OCI-LY1 (cell line): ENCODE data around the gene PTPRE.

Experiments used
- H2AFZ ChIP-seq: fragments of 200-600 bp; sonication (generic), shearing (Covaris generic); 2 replicates; pipeline ENCODE4 v1.6.0; 2014; ENCODE audit warnings: antibody characterized with exemption, mild to moderate bottlenecking, low read length
- H3F3A ChIP-seq: fragments of 200-600 bp; sonication (generic), shearing (Covaris generic); 2 replicates; pipeline ENCODE4 v1.6.0; 2014; ENCODE audit warnings: mild to moderate bottlenecking, antibody characterized with exemption, low read length, moderate library complexity; ENCODE audit not compliant: insufficient read depth
- H3K27ac ChIP-seq: fragments of 200-600 bp; sonication (generic); 2 replicates; pipeline ENCODE4 v1.5.1; 2014; ENCODE audit warnings: low read length, mixed run types, mild to moderate bottlenecking, low read depth; ENCODE audit not compliant: poor library complexity, severe bottlenecking
- H3K27me3 ChIP-seq: fragments of 200-600 bp; sonication (generic); 2 replicates; pipeline ENCODE4 v1.6.0; 2014; ENCODE audit warnings: antibody characterized with exemption, mild to moderate bottlenecking, low read length, moderate library complexity; ENCODE audit not compliant: insufficient read depth
- H3K36me3 ChIP-seq: fragments of 200-600 bp; sonication (generic); 2 replicates; pipeline ENCODE4 v1.6.1; 2014; ENCODE audit warnings: mild to moderate bottlenecking, antibody characterized with exemption, low read length, moderate library complexity, mixed read lengths; ENCODE audit not compliant: insufficient read depth
- H3K4me1 ChIP-seq: fragments of 200-600 bp; sonication (generic); 2 replicates; pipeline ENCODE4 v1.5.1; 2014; ENCODE audit warnings: mild to moderate bottlenecking, low read length, moderate library complexity; ENCODE audit not compliant: insufficient read depth, severe bottlenecking
- H3K4me2 ChIP-seq: fragments of 200-600 bp; sonication (generic), shearing (Covaris generic); 2 replicates; pipeline ENCODE4 v1.6.1; 2014; ENCODE audit warnings: low read length
- H3K4me3 ChIP-seq: fragments of 200-600 bp; sonication (generic); 2 replicates; pipeline ENCODE4 v1.5.1; 2014; ENCODE audit warnings: low read length, low read depth, mild to moderate bottlenecking, mixed read lengths; ENCODE audit not compliant: poor library complexity, severe bottlenecking
- H3K79me2 ChIP-seq: fragments of 200-600 bp; shearing (Covaris generic); 2 replicates; pipeline ENCODE4 v1.6.1; 2016; ENCODE audit warnings: mixed run types, low read length, mixed read lengths; ENCODE audit not compliant: insufficient read depth
- H3K9ac ChIP-seq: fragments of 200-600 bp; sonication (generic), shearing (Covaris generic); 2 replicates; pipeline ENCODE4 v1.6.1; 2014; ENCODE audit warnings: mild to moderate bottlenecking, low read length, mixed read lengths
- H3K9me2 ChIP-seq: fragments of 200-600 bp; sonication (generic), shearing (Covaris generic); 2 replicates; pipeline ENCODE4 v1.6.1; 2014; ENCODE audit warnings: low read depth, mild to moderate bottlenecking, low read length, mixed read lengths
- H3K9me3 ChIP-seq: fragments of 200-600 bp; shearing (Covaris generic); 2 replicates; pipeline ENCODE4 v1.6.1; 2014; ENCODE audit warnings: low read length, mixed read lengths
- H4K20me1 ChIP-seq: fragments of 200-600 bp; sonication (generic), shearing (Covaris generic); 2 replicates; pipeline ENCODE4 v1.6.0; 2016; ENCODE audit warnings: mild to moderate bottlenecking, low read length; ENCODE audit not compliant: insufficient read depth
- CTCF ChIP-seq: fragments of 200-600 bp; sonication (generic), shearing (Covaris generic); IDR thresholded peaks from 2 replicates; pipeline ENCODE4 v1.5.1; 2017; ENCODE audit warnings: mild to moderate bottlenecking, antibody characterized with exemption, low read length, moderate library complexity, mixed read lengths
- EZH2 ChIP-seq: fragments of 200-600 bp; sonication (generic), shearing (Covaris generic); IDR thresholded peaks from 2 replicates; pipeline ENCODE4 v1.8.0; 2017; ENCODE audit warnings: borderline replicate concordance, mixed run types, mild to moderate bottlenecking, antibody characterized with exemption, low read length, moderate library complexity, mixed read lengths

The PTPRE gene

GRCh38 chr10:128102480-128103228 is 195.8 kb downstream of the PTPRE start:
- H4K20me1 ChIP-seq: no peaks in the 10 kb centered on the region
- H3K27me3 ChIP-seq: no peaks in the 10 kb centered on the region
- H3K9me3 ChIP-seq: no peaks in the 10 kb centered on the region
- H3K4me3 ChIP-seq: no peak overlapping the region
- H2AFZ ChIP-seq: no peak overlapping the region
- H3K79me2 ChIP-seq: no peaks in the 10 kb centered on the region
- no peak overlapping the region for H3K4me2 ChIP-seq
- peaks cover 100% of the 10 kb centered on the region for H3K36me3 ChIP-seq
- no peak overlapping the region for H3K9ac ChIP-seq
- H3F3A ChIP-seq: no peaks in the 10 kb centered on the region
- TF ChIP-seq CTCF: no peak
- H3K9me2 ChIP-seq: no peaks in the 10 kb centered on the region
- H3K27ac ChIP-seq: no peak overlapping the region
- H3K4me1 ChIP-seq: no peaks in the 10 kb centered on the region

- Histone ChIP-seq H3K36me3 (peaks cover 100% of the 10 kb centered on the region), H3K27ac (no peak overlapping the region)
Observed at GRCh38 chr10:128103229-128103714, 196.4 kb downstream of the PTPRE start.

DNA sequence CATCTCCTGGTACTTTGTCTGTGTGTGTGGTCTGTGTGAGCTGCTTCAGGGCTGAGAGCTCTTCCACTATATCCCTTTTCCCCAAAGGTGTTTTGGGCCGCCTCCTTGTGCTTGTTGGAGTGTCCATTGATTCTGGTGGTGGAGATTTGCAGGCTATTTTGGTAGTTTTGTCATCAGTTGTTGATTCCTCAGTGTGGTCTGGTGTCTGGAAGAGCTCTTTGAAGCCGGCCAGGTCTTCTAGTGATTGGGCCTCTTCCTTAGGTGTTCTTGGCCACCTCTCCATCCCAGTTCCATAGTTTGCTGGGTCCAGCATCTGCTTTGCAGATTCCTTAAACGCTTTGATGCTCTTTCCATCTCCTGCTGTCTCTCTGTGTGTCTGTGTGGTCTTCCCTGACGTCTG is 198.5 kb downstream of the PTPRE start:
- Histone ChIP-seq H3K4me1 (no peaks in the 10 kb centered on the region), H4K20me1 (no peaks in the 10 kb centered on the region)

More at GRCh38 chr10:128103229-128103714, 196.4 kb downstream of the PTPRE start:
- no peaks in the 10 kb centered on the region for H3K9me3 ChIP-seq
- no peaks in the 10 kb centered on the region for H3K79me2 ChIP-seq
- no peaks in the 10 kb centered on the region for H3K4me1 ChIP-seq
- no peak for TF ChIP-seq CTCF
- no peak for TF ChIP-seq EZH2
- no peak overlapping the region for H3K4me2 ChIP-seq
- H2AFZ ChIP-seq: no peak overlapping the region
- no peak overlapping the region for H3K4me3 ChIP-seq
- no peak overlapping the region for H3K9ac ChIP-seq
- H4K20me1 ChIP-seq: no peaks in the 10 kb centered on the region
- no peaks in the 10 kb centered on the region for H3F3A ChIP-seq
- H3K9me2 ChIP-seq: no peaks in the 10 kb centered on the region
- H3K27me3 ChIP-seq: no peaks in the 10 kb centered on the region

More for the DNA sequence above, 198.5 kb downstream of the PTPRE start:
- Histone ChIP-seq H3K9ac (no peak overlapping the region), H3K4me2 (no peak overlapping the region), H3K9me3 (no peaks in the 10 kb centered on the region), H3K27ac (no peak overlapping the region), H2AFZ (no peak overlapping the region), H3K9me2 (no peaks in the 10 kb centered on the region), H3K36me3 (peaks cover 100% of the 10 kb centered on the region), H3K79me2 (no peaks in the 10 kb centered on the region), H3F3A (no peaks in the 10 kb centered on the region), H3K4me3 (no peak overlapping the region), H3K27me3 (no peaks in the 10 kb centered on the region)
- TF ChIP-seq EZH2 (no peak), CTCF (no peak)
